NCI-H2196 treated with DMSO at 0.1 percent for 48 hours (cell line): ENCODE data around the gene HHLA2.

ENCODE experiments used
- DNase-seq: peaks from one replicate; lab custom pipeline; 2025; ENCODE audit not compliant: unreplicated experiment; lab: John Stamatoyannopoulos, UW

HHLA2 gene

GRCh38 chr3:108391917-108392593, 95.7 kb downstream of the HHLA2 start:
- DNase-seq: no peak

GRCh38 chr3:108393128-108393900, 97.0 kb downstream of the HHLA2 start:
- DNase-seq: no peak

GRCh38 chr3:108394016-108394415, 97.7 kb downstream of the HHLA2 start:
- no peak for DNase-seq

- DNase-seq: no peak
Observed at GRCh38 chr3:108394563-108394962, 98.2 kb downstream of the HHLA2 start.

GRCh38 chr3:108396336-108396735, 100.0 kb downstream of the HHLA2 start:
- no peak for DNase-seq

- DNase-seq: no peak
Observed at GRCh38 chr3:108398510-108398909, 102.2 kb downstream of the HHLA2 start.

GRCh38 chr3:108401836-108402235, 105.5 kb downstream of the HHLA2 start:
- no peak for DNase-seq

GRCh38 chr3:108403198-108403597, 106.8 kb downstream of the HHLA2 start:
- no peak for DNase-seq

GRCh38 chr3:108403686-108404345, 107.5 kb downstream of the HHLA2 start:
- DNase-seq: no peak

- no peak for DNase-seq
Observed at GRCh38 chr3:108404368-108404767, 108.0 kb downstream of the HHLA2 start.

- DNase-seq: no peak
Observed at GRCh38 chr3:108406063-108406660, 109.8 kb downstream of the HHLA2 start.

- peak; percentile 66 for DNase-seq
Observed at GRCh38 chr3:108406661-108407206, 110.4 kb downstream of the HHLA2 start.

- no peak for DNase-seq
Observed at GRCh38 chr3:108407886-108408285, 111.5 kb downstream of the HHLA2 start.

GRCh38 chr3:108408883-108409799, 112.8 kb downstream of the HHLA2 start:
- DNase-seq: no peak

GRCh38 chr3:108409800-108410178, 113.4 kb downstream of the HHLA2 start:
- no peak for DNase-seq

GRCh38 chr3:108410531-108410984, 114.2 kb downstream of the HHLA2 start:
- no peak for DNase-seq

GRCh38 chr3:108412121-108412750, 115.9 kb downstream of the HHLA2 start:
- DNase-seq: no peak

GRCh38 chr3:108414007-108414406, 117.7 kb downstream of the HHLA2 start:
- DNase-seq: no peak

- DNase-seq: no peak
Observed at GRCh38 chr3:108415661-108416060, 119.3 kb downstream of the HHLA2 start.
